Naive thymus-derived CD4-positive, alpha-beta T cell (primary cell): ENCODE measurements around the gene FURIN. TPM values are rescaled to one million over a fixed set of nuclear protein-coding genes. Genes with fewer than 3 reads are reported as not detected.
A peak's percentile ranks its signal among the peaks of the same experiment; 100 is the strongest.

Experiments
- ATAC-seq: fragments of 150-1000 bp; cut with Tn5 transposase; 2 replicates; pipeline ENCODE4 v1.10.0; 2021; ENCODE audit warnings: mild to moderate bottlenecking, moderate library complexity
- CTCF ChIA-PET: fragments of 350-600 bp; sonication (Branson Sonifier 250); formaldehyde crosslinking; loops from one replicate; lab custom pipeline; 2021; ENCODE audit warnings: antibody characterized with exemption; lab: Charles Lee
- POLR2A ChIA-PET: fragments of 350-600 bp; sonication (Branson Sonifier 250); formaldehyde crosslinking; loops from one replicate; lab custom pipeline; 2021; ENCODE audit warnings: antibody characterized with exemption, inconsistent platforms; lab: Charles Lee
- DNase-seq, 9 donors: peaks; one replicate each; pipeline versions ENCODE4 v3.0.0 to v3.0.0-alpha.2; 2020 to 2022; ENCODE audit warnings: mixed read lengths in 1 of 9
- H3K27ac ChIP-seq: one replicate; pipeline ENCODE4 v1.7.0; 2013; ENCODE audit warnings: mild to moderate bottlenecking, low read depth, low read length, moderate library complexity
- H3K27me3 ChIP-seq, 2 donors: one replicate each; pipeline ENCODE4 v1.7.0; 2013; ENCODE audit warnings: low read length in 2 of 2, mild to moderate bottlenecking in 2 of 2, moderate library complexity in 2 of 2; ENCODE audit not compliant: control insufficient read depth in 2 of 2, insufficient read depth in 2 of 2
- H3K36me3 ChIP-seq, 3 experiments: 1 replicate in 2 of 3; 2 replicates in 1 of 3; pipeline ENCODE4 v1.7.0; 2013; ENCODE audit warnings: low read length in 3 of 3, mild to moderate bottlenecking in 3 of 3, moderate library complexity in 1 of 3; ENCODE audit not compliant: insufficient read depth in 3 of 3, control insufficient read depth in 2 of 3
- H3K4me1 ChIP-seq, 2 donors: one replicate each; pipeline ENCODE4 v1.7.0; 2013; ENCODE audit warnings: low read length in 2 of 2, mild to moderate bottlenecking in 2 of 2, moderate library complexity in 1 of 2; ENCODE audit not compliant: control insufficient read depth in 2 of 2, insufficient read depth in 2 of 2
- H3K4me3 ChIP-seq: 2 replicates; pipeline ENCODE4 v1.7.0; 2013; ENCODE audit warnings: mild to moderate bottlenecking, low read length
- H3K9me3 ChIP-seq, 3 experiments: 1 replicate in 2 of 3; 2 replicates in 1 of 3; pipeline ENCODE4 v1.7.0; 2013; ENCODE audit warnings: low read length in 3 of 3; ENCODE audit not compliant: control insufficient read depth in 2 of 3
- H3K27ac Mint-ChIP-seq, 9 donors: one replicate each; pipeline ENCODE4 v1.8.0; 2020 to 2022; ENCODE audit warnings: mixed read lengths in 9 of 9, mild to moderate bottlenecking in 8 of 9, moderate library complexity in 5 of 9, inconsistent platforms in 2 of 9
- H3K27me3 Mint-ChIP-seq, 5 donors: one replicate each; pipeline ENCODE4 v1.8.0; 2021 to 2022; ENCODE audit warnings: mixed read lengths in 5 of 5, mild to moderate bottlenecking in 1 of 5
- H3K36me3 Mint-ChIP-seq, 5 donors: one replicate each; pipeline ENCODE4 v1.8.0; 2020 to 2022; ENCODE audit warnings: mixed read lengths in 5 of 5, mild to moderate bottlenecking in 3 of 5, inconsistent platforms in 1 of 5
- H3K4me1 Mint-ChIP-seq, 7 donors: one replicate each; pipeline ENCODE4 v1.8.0; 2020 to 2022; ENCODE audit warnings: mixed read lengths in 7 of 7, mild to moderate bottlenecking in 3 of 7, inconsistent platforms in 1 of 7
- H3K4me3 Mint-ChIP-seq, 10 donors: one replicate each; pipeline ENCODE4 v1.8.0; 2020 to 2022; ENCODE audit warnings: mild to moderate bottlenecking in 10 of 10, mixed read lengths in 10 of 10, moderate library complexity in 6 of 10, inconsistent platforms in 2 of 10
- H3K9me3 Mint-ChIP-seq, 11 donors: one replicate each; pipeline ENCODE4 v1.8.0; 2020 to 2022; ENCODE audit warnings: mixed read lengths in 11 of 11, mild to moderate bottlenecking in 4 of 11, inconsistent platforms in 1 of 11, moderate library complexity in 1 of 11
- intact Hi-C, 2 donors: fragments of 100-400 bp; cut with micrococcal nuclease; formaldehyde crosslinking; loops; one replicate each; pipeline ENCODE4 v1.15.1; 2023
- polyA plus RNA-seq, 2 donors: library from polyadenylated mRNA; unstranded; fragments of 300-500 nt; fragmentation: Illumina TruSeq; gene quantifications; one replicate each; pipeline ENCODE4 v1.2.3, GENCODE V29; 2021
- total RNA-seq, 6 experiments: library from RNA in 5 of 6; stranded (reverse) in 5 of 6; gene quantifications; 1 replicate in 5 of 6; 2 replicates in 1 of 6; pipeline ENCODE4 v1.2.3 and lab custom pipeline; 2021 to 2026

FURIN gene
- total and polyA plus RNA-seq, 7 experiments from 2014 or later, result 2.0 to 516 (median 35.0) TPM

GRCh38 chr15:90839187-90840071, 29.0 kb upstream of the FURIN start:
- peak overlapping the region in 8 of 9 donors; percentile 53 to 91 (median 79) for H3K27ac Mint-ChIP-seq
- Histone ChIP-seq H3K27me3 (no peaks in the 10 kb centered on the region), H3K9me3 (no peaks in the 10 kb centered on the region), H3K36me3 (no peaks in the 10 kb centered on the region), H3K27ac (peak overlapping the region; percentile 35), H3K4me3 (peak overlapping the region; percentile 2), H3K4me1 (peaks cover 18 to 27% of the 10 kb centered on the region in 2 donors)
- H3K4me1 Mint-ChIP-seq, result peaks cover 21 to 86% (median 30%) of the 10 kb centered on the region in 7 donors
- H3K9me3 Mint-ChIP-seq, result peaks cover 0 to 3% (median 0%) of the 10 kb centered on the region in 11 donors
- ATAC-seq (no peak), DNase-seq (peak in 1 of 9 donors; percentile 28)
- CTCF ChIA-PET, result interaction anchor here (0.6 to 1.5 kb wide), 4 partner anchors 21 to 965 kb away, joined by 4 to 7 read pairs (median 6); no protein-coding TSS in a partner anchor
- intact Hi-C loops, result loop anchor here in 1 of 2 donors (10.0 kb wide), 1 partner anchor 95 kb away; the partner anchor contains the start of genes HDDC3 and UNC45A
- peak overlapping the region; percentile 32 to 78 (median 58) for H3K4me3 Mint-ChIP-seq
- POLR2A ChIA-PET, result interaction anchor here (1.1 to 1.4 kb wide), 3 partner anchors 30 to 95 kb away, joined by 3 to 5 read pairs (median 3); partner anchors contain the start of gene UNC45A
- peaks cover 0 to 18% (median 0%) of the 10 kb centered on the region in 5 donors for H3K36me3 Mint-ChIP-seq
- no peaks in the 10 kb centered on the region for H3K27me3 Mint-ChIP-seq

- DNase-seq (no peak), ATAC-seq (no peak)
- no peaks in the 10 kb centered on the region for H3K36me3 ChIP-seq
- ChIA-PET POLR2A (interaction anchor here (1.1 to 1.4 kb wide), 3 partner anchors 29 to 95 kb away, joined by 3 to 5 read pairs (median 3); partner anchors contain the start of gene UNC45A), CTCF (interaction anchor here (1.2 to 1.5 kb wide), 2 partner anchors 46 to 91 kb away, joined by 4 to 6 read pairs; no protein-coding TSS in a partner anchor)
- H3K4me1 ChIP-seq, result peaks cover 18 to 27% of the 10 kb centered on the region in 2 donors
- no peaks in the 10 kb centered on the region for H3K9me3 ChIP-seq
- H3K27me3 ChIP-seq, result no peaks in the 10 kb centered on the region
- intact Hi-C loops, result no loop called here
- peaks cover 0 to 3% (median 0%) of the 10 kb centered on the region in 11 donors for H3K9me3 Mint-ChIP-seq
- peak overlapping the region in 9 of 10 donors; percentile 27 to 78 (median 62) for H3K4me3 Mint-ChIP-seq
- peaks cover 0 to 20% (median 0%) of the 10 kb centered on the region in 5 donors for H3K36me3 Mint-ChIP-seq
- H3K4me1 Mint-ChIP-seq, result peaks cover 21 to 84% (median 30%) of the 10 kb centered on the region in 7 donors
- H3K27ac Mint-ChIP-seq, result peak overlapping the region in 8 of 9 donors; percentile 51 to 91 (median 77)
- no peaks in the 10 kb centered on the region for H3K27me3 Mint-ChIP-seq
- peak overlapping the region; percentile 2 for H3K4me3 ChIP-seq
- H3K27ac ChIP-seq, result peak overlapping the region; percentile 35
Observed at GRCh38 chr15:90840157-90840855, 28.1 kb upstream of the FURIN start.

DNA sequence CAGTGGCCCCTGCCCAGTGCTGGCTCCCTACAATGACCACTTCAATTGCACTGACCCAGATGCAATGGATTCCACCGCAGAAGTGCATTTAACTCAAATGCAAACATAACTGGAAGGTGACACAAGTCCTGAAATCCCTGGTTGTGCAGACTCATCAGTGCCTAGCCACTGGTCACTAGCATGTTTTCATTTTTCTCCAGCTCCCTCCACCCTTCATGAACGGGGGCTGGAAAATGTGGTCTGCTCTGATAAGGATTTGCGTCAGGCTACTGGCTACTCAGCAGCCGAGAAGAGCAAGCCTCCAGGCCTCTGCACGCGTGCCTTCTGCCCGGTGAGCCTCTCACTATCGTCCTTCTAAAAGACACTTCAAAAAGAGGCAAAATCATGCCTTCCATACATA, 27.4 kb upstream of the FURIN start:
- Mint-ChIP-seq H3K4me1 (peaks cover 21 to 82% (median 30%) of the 10 kb centered on the region in 7 donors), H3K27me3 (no peaks in the 10 kb centered on the region), H3K4me3 (peak overlapping the region in 2 of 10 donors; percentile 26 to 76), H3K36me3 (peaks cover 0 to 20% (median 0%) of the 10 kb centered on the region in 5 donors), H3K27ac (peak overlapping the region in 1 of 9 donors; percentile 29), H3K9me3 (peaks cover 0 to 3% (median 0%) of the 10 kb centered on the region in 11 donors)
- DNase-seq, result no peak
- Histone ChIP-seq H3K4me1 (peaks cover 18 to 27% of the 10 kb centered on the region in 2 donors), H3K4me3 (no peak overlapping the region), H3K36me3 (no peaks in the 10 kb centered on the region), H3K9me3 (no peaks in the 10 kb centered on the region), H3K27me3 (no peaks in the 10 kb centered on the region), H3K27ac (no peak overlapping the region)
- CTCF ChIA-PET, result no interaction called here
- POLR2A ChIA-PET, result no interaction called here
- no peak for ATAC-seq
- intact Hi-C loops, result no loop called here

- CTCF ChIA-PET, result no interaction called here
- Mint-ChIP-seq H3K27ac (peak overlapping the region in 1 of 9 donors; percentile 91), H3K4me3 (peak overlapping the region in 1 of 10 donors; percentile 58), H3K9me3 (peaks cover 0 to 1% (median 0%) of the 10 kb centered on the region in 11 donors), H3K27me3 (no peaks in the 10 kb centered on the region), H3K4me1 (peaks cover 4 to 65% (median 11%) of the 10 kb centered on the region in 7 donors), H3K36me3 (peaks cover 0 to 33% (median 0%) of the 10 kb centered on the region in 5 donors)
- no peak overlapping the region for H3K27ac ChIP-seq
- intact Hi-C loops, result no loop called here
- H3K27me3 ChIP-seq, result no peaks in the 10 kb centered on the region
- ATAC-seq, result peak; percentile 47
- DNase-seq, result no peak
- peaks cover 0 to 8% of the 10 kb centered on the region in 2 donors for H3K4me1 ChIP-seq
- no peaks in the 10 kb centered on the region for H3K9me3 ChIP-seq
- no peaks in the 10 kb centered on the region for H3K36me3 ChIP-seq
- H3K4me3 ChIP-seq, result no peak overlapping the region
- POLR2A ChIA-PET, result interaction anchor here (0.7 kb wide), 1 partner anchor 396 kb away, joined by 3 read pairs; no protein-coding TSS in a partner anchor
Observed at GRCh38 chr15:90844696-90845095, 23.7 kb upstream of the FURIN start.

DNA sequence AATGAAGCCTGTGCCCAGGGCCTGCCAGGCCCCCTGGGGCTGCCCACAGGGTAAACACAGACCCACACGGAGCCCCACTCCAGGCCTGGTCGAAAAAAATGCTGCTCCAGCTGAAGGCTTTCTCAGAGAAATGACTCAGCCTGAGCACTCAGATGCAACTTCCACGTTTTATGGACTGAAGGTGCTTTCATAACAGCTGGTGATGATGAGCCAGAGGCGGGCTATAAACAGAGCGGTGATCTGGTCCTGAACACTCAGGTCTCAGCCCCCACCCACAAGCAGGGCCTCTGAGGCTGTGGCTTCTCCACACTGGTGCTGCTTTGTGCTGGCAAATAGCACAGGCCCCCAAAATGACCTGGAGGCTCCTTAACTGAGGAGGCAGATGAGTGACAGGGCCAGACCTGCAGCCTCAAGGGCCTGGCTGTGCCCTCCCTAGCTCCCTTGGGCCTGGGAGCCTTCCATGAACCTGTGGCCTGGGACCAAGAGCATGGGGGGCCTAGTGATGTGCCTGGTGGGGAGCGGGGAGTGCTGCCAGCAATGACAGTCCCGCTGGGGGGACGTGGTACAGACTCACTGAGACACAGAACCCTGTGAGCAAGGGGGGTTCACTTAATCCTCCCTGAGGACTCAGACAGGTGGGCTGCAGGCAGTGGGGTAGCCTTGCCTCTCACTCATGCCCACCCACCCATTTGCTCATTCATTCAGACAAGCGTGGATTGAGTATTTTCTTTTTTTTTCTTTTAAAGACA, 23.0 kb upstream of the FURIN start:
- CTCF ChIA-PET, result no interaction called here

More for the DNA sequence above, 23.0 kb upstream of the FURIN start:
- H3K27ac Mint-ChIP-seq, result peak overlapping the region in 1 of 9 donors; percentile 91
- no peak overlapping the region for H3K4me3 ChIP-seq
- H3K9me3 ChIP-seq, result no peaks in the 10 kb centered on the region
- no peaks in the 10 kb centered on the region for H3K27me3 Mint-ChIP-seq
- peak overlapping the region in 1 of 10 donors; percentile 58 for H3K4me3 Mint-ChIP-seq
- H3K36me3 ChIP-seq, result no peaks in the 10 kb centered on the region
- intact Hi-C loops, result no loop called here
- peaks cover 0 to under 1% of the 10 kb centered on the region in 2 donors for H3K4me1 ChIP-seq
- DNase-seq (peak in 1 of 9 donors; percentile 61), ATAC-seq (peak; percentile 90)
- H3K27ac ChIP-seq, result no peak overlapping the region
- H3K36me3 Mint-ChIP-seq, result peaks cover 0 to 33% (median 0%) of the 10 kb centered on the region in 5 donors
- H3K4me1 Mint-ChIP-seq, result peaks cover 0 to 60% (median 6%) of the 10 kb centered on the region in 7 donors
- POLR2A ChIA-PET, result interaction anchor here (0.7 kb wide), 1 partner anchor 396 kb away, joined by 3 read pairs; no protein-coding TSS in a partner anchor
- peaks cover 0 to 1% (median 0%) of the 10 kb centered on the region in 11 donors for H3K9me3 Mint-ChIP-seq
- H3K27me3 ChIP-seq, result no peaks in the 10 kb centered on the region
